Naive thymus-derived CD4-positive, alpha-beta T cell (primary cell): ENCODE measurements around the gene TPR. TPM values are rescaled to one million over a fixed set of nuclear protein-coding genes. Genes with fewer than 3 reads are reported as not detected.
A peak's percentile ranks its signal among the peaks of the same experiment; 100 is the strongest.

Experiments
- ATAC-seq: fragments of 150-1000 bp; cut with Tn5 transposase; 2 replicates; pipeline ENCODE4 v1.10.0; 2021; ENCODE audit warnings: mild to moderate bottlenecking, moderate library complexity
- CTCF ChIA-PET: fragments of 350-600 bp; sonication (Branson Sonifier 250); formaldehyde crosslinking; loops from one replicate; lab custom pipeline; 2021; ENCODE audit warnings: antibody characterized with exemption; lab: Charles Lee
- POLR2A ChIA-PET: fragments of 350-600 bp; sonication (Branson Sonifier 250); formaldehyde crosslinking; loops from one replicate; lab custom pipeline; 2021; ENCODE audit warnings: antibody characterized with exemption, inconsistent platforms; lab: Charles Lee
- DNase-seq, 9 donors: peaks; one replicate each; pipeline versions ENCODE4 v3.0.0 to v3.0.0-alpha.2; 2020 to 2022; ENCODE audit warnings: mixed read lengths in 1 of 9
- H3K27ac ChIP-seq: one replicate; pipeline ENCODE4 v1.7.0; 2013; ENCODE audit warnings: mild to moderate bottlenecking, low read depth, low read length, moderate library complexity
- H3K27me3 ChIP-seq, 2 donors: one replicate each; pipeline ENCODE4 v1.7.0; 2013; ENCODE audit warnings: low read length in 2 of 2, mild to moderate bottlenecking in 2 of 2, moderate library complexity in 2 of 2; ENCODE audit not compliant: control insufficient read depth in 2 of 2, insufficient read depth in 2 of 2
- H3K36me3 ChIP-seq, 3 experiments: 1 replicate in 2 of 3; 2 replicates in 1 of 3; pipeline ENCODE4 v1.7.0; 2013; ENCODE audit warnings: low read length in 3 of 3, mild to moderate bottlenecking in 3 of 3, moderate library complexity in 1 of 3; ENCODE audit not compliant: insufficient read depth in 3 of 3, control insufficient read depth in 2 of 3
- H3K4me1 ChIP-seq, 2 donors: one replicate each; pipeline ENCODE4 v1.7.0; 2013; ENCODE audit warnings: low read length in 2 of 2, mild to moderate bottlenecking in 2 of 2, moderate library complexity in 1 of 2; ENCODE audit not compliant: control insufficient read depth in 2 of 2, insufficient read depth in 2 of 2
- H3K4me3 ChIP-seq: 2 replicates; pipeline ENCODE4 v1.7.0; 2013; ENCODE audit warnings: mild to moderate bottlenecking, low read length
- H3K9me3 ChIP-seq, 3 experiments: 1 replicate in 2 of 3; 2 replicates in 1 of 3; pipeline ENCODE4 v1.7.0; 2013; ENCODE audit warnings: low read length in 3 of 3; ENCODE audit not compliant: control insufficient read depth in 2 of 3
- H3K27ac Mint-ChIP-seq, 9 donors: one replicate each; pipeline ENCODE4 v1.8.0; 2020 to 2022; ENCODE audit warnings: mixed read lengths in 9 of 9, mild to moderate bottlenecking in 8 of 9, moderate library complexity in 5 of 9, inconsistent platforms in 2 of 9
- H3K27me3 Mint-ChIP-seq, 5 donors: one replicate each; pipeline ENCODE4 v1.8.0; 2021 to 2022; ENCODE audit warnings: mixed read lengths in 5 of 5, mild to moderate bottlenecking in 1 of 5
- H3K36me3 Mint-ChIP-seq, 5 donors: one replicate each; pipeline ENCODE4 v1.8.0; 2020 to 2022; ENCODE audit warnings: mixed read lengths in 5 of 5, mild to moderate bottlenecking in 3 of 5, inconsistent platforms in 1 of 5
- H3K4me1 Mint-ChIP-seq, 7 donors: one replicate each; pipeline ENCODE4 v1.8.0; 2020 to 2022; ENCODE audit warnings: mixed read lengths in 7 of 7, mild to moderate bottlenecking in 3 of 7, inconsistent platforms in 1 of 7
- H3K4me3 Mint-ChIP-seq, 10 donors: one replicate each; pipeline ENCODE4 v1.8.0; 2020 to 2022; ENCODE audit warnings: mild to moderate bottlenecking in 10 of 10, mixed read lengths in 10 of 10, moderate library complexity in 6 of 10, inconsistent platforms in 2 of 10
- H3K9me3 Mint-ChIP-seq, 11 donors: one replicate each; pipeline ENCODE4 v1.8.0; 2020 to 2022; ENCODE audit warnings: mixed read lengths in 11 of 11, mild to moderate bottlenecking in 4 of 11, inconsistent platforms in 1 of 11, moderate library complexity in 1 of 11
- intact Hi-C, 2 donors: fragments of 100-400 bp; cut with micrococcal nuclease; formaldehyde crosslinking; loops; one replicate each; pipeline ENCODE4 v1.15.1; 2023
- polyA plus RNA-seq, 2 donors: library from polyadenylated mRNA; unstranded; fragments of 300-500 nt; fragmentation: Illumina TruSeq; gene quantifications; one replicate each; pipeline ENCODE4 v1.2.3, GENCODE V29; 2021
- total RNA-seq, 6 experiments: library from RNA in 5 of 6; stranded (reverse) in 5 of 6; gene quantifications; 1 replicate in 5 of 6; 2 replicates in 1 of 6; pipeline ENCODE4 v1.2.3 and lab custom pipeline; 2021 to 2026

Gene TPR
- total and polyA plus RNA-seq, 7 experiments from 2014 or later = 40.3 to 195 (median 140) TPM

GRCh38 chr1:186286615-186287315 is 88.3 kb downstream of the TPR start:
- peaks cover 0 to 3% (median 0%) of the 10 kb centered on the region in 5 donors for H3K27me3 Mint-ChIP-seq
- H3K27ac ChIP-seq = no peak overlapping the region
- no peaks in the 10 kb centered on the region for H3K27me3 ChIP-seq
- intact Hi-C loops = loop anchor here in 1 of 2 donors (5.0 kb wide), 1 partner anchor 719 kb away; no protein-coding TSS in a partner anchor
- ChIA-PET CTCF (interaction anchor here (0.5 to 0.9 kb wide), 2 partner anchors 39 to 858 kb away, joined by 3 read pairs; no protein-coding TSS in a partner anchor), POLR2A (interaction anchor here (0.6 to 2.6 kb wide), 5 partner anchors 15 to 38 kb away, joined by 3 to 9 read pairs (median 3); no protein-coding TSS in a partner anchor)
- peaks cover 27 to 78% (median 66%) of the 10 kb centered on the region in 7 donors for H3K4me1 Mint-ChIP-seq
- H3K4me3 ChIP-seq = no peak overlapping the region
- H3K36me3 Mint-ChIP-seq = peaks cover 0 to 26% (median 9%) of the 10 kb centered on the region in 5 donors
- no peaks in the 10 kb centered on the region for H3K9me3 ChIP-seq
- no peaks in the 10 kb centered on the region for H3K36me3 ChIP-seq
- peaks cover 0 to 8% (median 2%) of the 10 kb centered on the region in 11 donors for H3K9me3 Mint-ChIP-seq
- no peak for DNase-seq
- H3K4me3 Mint-ChIP-seq = peak overlapping the region in 1 of 10 donors; percentile 69
- peak overlapping the region in 8 of 9 donors; percentile 56 to 100 (median 94) for H3K27ac Mint-ChIP-seq
- peaks cover 0 to 41% of the 10 kb centered on the region in 2 donors for H3K4me1 ChIP-seq
- ATAC-seq = no peak

GRCh38 chr1:186283374-186283773 is 91.7 kb downstream of the TPR start:
- H3K27ac ChIP-seq = no peak overlapping the region
- DNase-seq (no peak), ATAC-seq (no peak)
- intact Hi-C loops = loop anchor here in 1 of 2 donors (1.0 to 2.0 kb wide), 2 partner anchors 21 to 41 kb away; no protein-coding TSS in a partner anchor
- H3K27me3 ChIP-seq = no peaks in the 10 kb centered on the region
- H3K27ac Mint-ChIP-seq = peak overlapping the region in 4 of 9 donors; percentile 8 to 89 (median 87)
- ChIA-PET CTCF (interaction anchor here (0.7 to 1.3 kb wide), 2 partner anchors 14 to 21 kb away, joined by 3 to 4 read pairs; no protein-coding TSS in a partner anchor), POLR2A (interaction anchor here (0.9 to 1.1 kb wide), 3 partner anchors 10 to 19 kb away, joined by 3 read pairs; no protein-coding TSS in a partner anchor)
- no peaks in the 10 kb centered on the region for H3K9me3 ChIP-seq
- H3K4me3 Mint-ChIP-seq = peak overlapping the region in 3 of 10 donors; percentile 29 to 57 (median 35)
- no peaks in the 10 kb centered on the region for H3K36me3 ChIP-seq
- peaks cover 0 to 5% (median 0%) of the 10 kb centered on the region in 11 donors for H3K9me3 Mint-ChIP-seq
- peaks cover 0 to 3% (median 0%) of the 10 kb centered on the region in 5 donors for H3K27me3 Mint-ChIP-seq
- no peak overlapping the region for H3K4me3 ChIP-seq
- peaks cover 0 to 15% (median 4%) of the 10 kb centered on the region in 5 donors for H3K36me3 Mint-ChIP-seq
- peaks cover 0 to 12% of the 10 kb centered on the region in 2 donors for H3K4me1 ChIP-seq
- H3K4me1 Mint-ChIP-seq = peaks cover 19 to 48% (median 39%) of the 10 kb centered on the region in 7 donors

GRCh38 chr1:186282466-186282865 is 92.6 kb downstream of the TPR start:
- ChIA-PET CTCF (interaction anchor here (1.0 to 1.3 kb wide), 2 partner anchors 22 to 23 kb away, joined by 3 read pairs; no protein-coding TSS in a partner anchor), POLR2A (no interaction called here)
- no peak overlapping the region for H3K4me3 ChIP-seq
- H3K9me3 ChIP-seq = no peaks in the 10 kb centered on the region
- peaks cover 11 to 39% (median 30%) of the 10 kb centered on the region in 7 donors for H3K4me1 Mint-ChIP-seq
- no peaks in the 10 kb centered on the region for H3K27me3 ChIP-seq
- intact Hi-C loops = loop anchor here (1.0 to 2.0 kb wide), 2 partner anchors 8 to 42 kb away; no protein-coding TSS in a partner anchor
- H3K27ac Mint-ChIP-seq = peak overlapping the region; percentile 2 to 89 (median 84)
- no peaks in the 10 kb centered on the region for H3K36me3 ChIP-seq
- no peak overlapping the region for H3K27ac ChIP-seq
- no peak for DNase-seq
- H3K36me3 Mint-ChIP-seq = peaks cover 0 to 10% (median 4%) of the 10 kb centered on the region in 5 donors
- H3K27me3 Mint-ChIP-seq = peaks cover 0 to 3% (median 0%) of the 10 kb centered on the region in 5 donors
- H3K4me3 Mint-ChIP-seq = peak overlapping the region in 9 of 10 donors; percentile 22 to 75 (median 53)
- peaks cover 0 to 3% of the 10 kb centered on the region in 2 donors for H3K4me1 ChIP-seq
- H3K9me3 Mint-ChIP-seq = peaks cover 0 to 5% (median 0%) of the 10 kb centered on the region in 11 donors
- ATAC-seq = no peak

GRCh38 chr1:186275822-186276221 is 99.2 kb downstream of the TPR start:
- Histone ChIP-seq H3K27ac (no peak overlapping the region), H3K27me3 (no peaks in the 10 kb centered on the region), H3K9me3 (no peaks in the 10 kb centered on the region), H3K4me3 (no peak overlapping the region), H3K4me1 (no peaks in the 10 kb centered on the region), H3K36me3 (no peaks in the 10 kb centered on the region)
- no peaks in the 10 kb centered on the region for H3K27me3 Mint-ChIP-seq
- ATAC-seq (no peak), DNase-seq (no peak)
- intact Hi-C loops = no loop called here
- H3K27ac Mint-ChIP-seq = peak overlapping the region in 5 of 9 donors; percentile 12 to 70 (median 45)
- H3K36me3 Mint-ChIP-seq = no peaks in the 10 kb centered on the region
- POLR2A ChIA-PET = interaction anchor here (1.0 to 1.6 kb wide), 2 partner anchors 16 to 49 kb away, joined by 3 to 4 read pairs; no protein-coding TSS in a partner anchor
- peaks cover 6 to 26% (median 20%) of the 10 kb centered on the region in 7 donors for H3K4me1 Mint-ChIP-seq
- no peaks in the 10 kb centered on the region for H3K9me3 Mint-ChIP-seq
- no peak overlapping the region for H3K4me3 Mint-ChIP-seq
- CTCF ChIA-PET = interaction anchor here (1.1 to 4.7 kb wide), 7 partner anchors 14 to 57 kb away, joined by 3 to 42 read pairs (median 6); partner anchors contain the start of gene PRG4

GRCh38 chr1:186272486-186272885 is 102.6 kb downstream of the TPR start:
- Mint-ChIP-seq H3K4me1 (peaks cover 6 to 24% (median 20%) of the 10 kb centered on the region in 7 donors), H3K4me3 (no peak overlapping the region), H3K27me3 (peaks cover 0 to 11% (median 0%) of the 10 kb centered on the region in 5 donors), H3K9me3 (no peaks in the 10 kb centered on the region), H3K36me3 (no peaks in the 10 kb centered on the region), H3K27ac (peak overlapping the region in 2 of 9 donors; percentile 45 to 74)
- Histone ChIP-seq H3K4me1 (no peaks in the 10 kb centered on the region), H3K9me3 (no peaks in the 10 kb centered on the region), H3K36me3 (no peaks in the 10 kb centered on the region), H3K27ac (no peak overlapping the region), H3K4me3 (no peak overlapping the region), H3K27me3 (no peaks in the 10 kb centered on the region)
- intact Hi-C loops = loop anchor here (1.0 to 2.0 kb wide), 6 partner anchors 16 to 714 kb away; partner anchors contain the start of genes ODR4 (in 1 of the 2) and TPR (in 1 of the 2)
- ChIA-PET CTCF (interaction anchor here (2.6 to 4.7 kb wide), 3 partner anchors 25 to 52 kb away, joined by 12 to 42 read pairs (median 24); partner anchors contain the start of gene PRG4), POLR2A (no interaction called here)
- peak; percentile 50 for ATAC-seq
- peak in 5 of 9 donors; percentile 36 to 55 (median 46) for DNase-seq

- H3K36me3 Mint-ChIP-seq = no peaks in the 10 kb centered on the region
- H3K9me3 Mint-ChIP-seq = peaks cover 0 to 1% (median 0%) of the 10 kb centered on the region in 11 donors
- no peaks in the 10 kb centered on the region for H3K27me3 ChIP-seq
- intact Hi-C loops = no loop called here
- H3K9me3 ChIP-seq = no peaks in the 10 kb centered on the region
- no peaks in the 10 kb centered on the region for H3K4me1 ChIP-seq
- DNase-seq = no peak
- no peak overlapping the region for H3K27ac ChIP-seq
- ChIA-PET CTCF (interaction anchor here (2.2 kb wide), 1 partner anchor 55 kb away, joined by 5 read pairs; no protein-coding TSS in a partner anchor), POLR2A (no interaction called here)
- no peak overlapping the region for H3K27ac Mint-ChIP-seq
- no peak for ATAC-seq
- H3K4me3 ChIP-seq = no peak overlapping the region
- peaks cover 6 to 24% (median 20%) of the 10 kb centered on the region in 7 donors for H3K4me1 Mint-ChIP-seq
- H3K4me3 Mint-ChIP-seq = no peak overlapping the region
- H3K27me3 Mint-ChIP-seq = peaks cover 0 to 12% (median 0%) of the 10 kb centered on the region in 5 donors
- H3K36me3 ChIP-seq = no peaks in the 10 kb centered on the region
Observed at GRCh38 chr1:186271032-186271431, 104.0 kb downstream of the TPR start.
